ENCODE results near the gene CTXND1. TPM values are rescaled to one million over a fixed set of nuclear protein-coding genes. Genes with fewer than 3 reads are reported as not detected.

The CTXND1 gene
- total RNA-seq, 1 experiment from 2014 or later: 0.04 TPM

DNA sequence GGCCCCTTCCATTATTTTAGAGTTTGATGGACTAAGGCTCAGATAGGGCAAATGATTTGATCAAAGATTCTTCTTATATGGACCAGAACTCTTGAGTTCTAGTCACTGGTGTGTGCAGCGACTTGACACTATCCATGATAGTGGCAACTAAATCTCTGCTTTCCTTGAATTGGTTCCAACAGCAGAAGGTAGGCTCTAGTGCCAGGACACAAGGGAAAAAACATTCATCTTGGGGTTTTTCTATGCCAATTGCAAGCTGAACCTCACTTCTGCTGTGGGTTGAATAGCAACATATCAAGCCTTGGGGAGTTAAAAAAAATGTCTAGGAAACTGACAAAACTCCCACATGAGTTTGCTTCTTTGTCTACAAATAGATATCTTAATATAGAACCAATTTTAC lies 35.1 kb downstream of the CTXND1 start:
- no peak for ATAC-seq
- H3K36me3 Mint-ChIP-seq: no peaks in the 10 kb centered on the region; the same call in 1 of the 2 replicates
- DNase-seq (ENCODE audit: low spot score): no peak
- no peaks in the 10 kb centered on the region for H3K4me1 Mint-ChIP-seq
- POLR2A ChIA-PET: no interaction called here
- H3K9me3 Mint-ChIP-seq: peaks cover 15% of the 10 kb centered on the region
- no peak overlapping the region for H3K4me3 Mint-ChIP-seq
- no peak for TF ChIP-seq GTF2I (CRISPR knock-in tag; conservative IDR thresholded peaks at IDR 0.05)
- TF ChIP-seq NFE2L1 (CRISPR knock-in tag; IDR thresholded peaks at IDR 0.05): no peak
- TF ChIP-seq CREM (CRISPR knock-in tag; IDR thresholded peaks at IDR 0.05): no peak
- TF ChIP-seq, protein P1, sequence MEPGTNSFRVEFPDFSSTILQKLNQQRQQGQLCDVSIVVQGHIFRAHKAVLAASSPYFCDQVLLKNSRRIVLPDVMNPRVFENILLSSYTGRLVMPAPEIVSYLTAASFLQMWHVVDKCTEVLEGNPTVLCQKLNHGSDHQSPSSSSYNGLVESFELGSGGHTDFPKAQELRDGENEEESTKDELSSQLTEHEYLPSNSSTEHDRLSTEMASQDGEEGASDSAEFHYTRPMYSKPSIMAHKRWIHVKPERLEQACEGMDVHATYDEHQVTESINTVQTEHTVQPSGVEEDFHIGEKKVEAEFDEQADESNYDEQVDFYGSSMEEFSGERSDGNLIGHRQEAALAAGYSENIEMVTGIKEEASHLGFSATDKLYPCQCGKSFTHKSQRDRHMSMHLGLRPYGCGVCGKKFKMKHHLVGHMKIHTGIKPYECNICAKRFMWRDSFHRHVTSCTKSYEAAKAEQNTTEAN (CRISPR knock-in tag; IDR thresholded peaks at IDR 0.05): no peak
- TF ChIP-seq MXD4 (CRISPR knock-in tag; IDR thresholded peaks at IDR 0.05; ENCODE audit: borderline replicate concordance): no peak
- no peak for TF ChIP-seq SP1 (CRISPR knock-in tag; conservative IDR thresholded peaks at IDR 0.05)
- TF ChIP-seq, protein P2, sequence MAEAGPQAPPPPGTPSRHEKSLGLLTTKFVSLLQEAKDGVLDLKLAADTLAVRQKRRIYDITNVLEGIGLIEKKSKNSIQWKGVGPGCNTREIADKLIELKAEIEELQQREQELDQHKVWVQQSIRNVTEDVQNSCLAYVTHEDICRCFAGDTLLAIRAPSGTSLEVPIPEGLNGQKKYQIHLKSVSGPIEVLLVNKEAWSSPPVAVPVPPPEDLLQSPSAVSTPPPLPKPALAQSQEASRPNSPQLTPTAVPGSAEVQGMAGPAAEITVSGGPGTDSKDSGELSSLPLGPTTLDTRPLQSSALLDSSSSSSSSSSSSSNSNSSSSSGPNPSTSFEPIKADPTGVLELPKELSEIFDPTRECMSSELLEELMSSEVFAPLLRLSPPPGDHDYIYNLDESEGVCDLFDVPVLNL (CRISPR knock-in tag; IDR thresholded peaks at IDR 0.05; ENCODE audit: borderline replicate concordance, low read depth): no peak
- no peak for TF ChIP-seq ESRRA (CRISPR knock-in tag; IDR thresholded peaks at IDR 0.05; ENCODE audit: borderline replicate concordance)
- TF ChIP-seq NR2C2 (CRISPR knock-in tag; IDR thresholded peaks at IDR 0.05): no peak
- TF ChIP-seq, protein P3, sequence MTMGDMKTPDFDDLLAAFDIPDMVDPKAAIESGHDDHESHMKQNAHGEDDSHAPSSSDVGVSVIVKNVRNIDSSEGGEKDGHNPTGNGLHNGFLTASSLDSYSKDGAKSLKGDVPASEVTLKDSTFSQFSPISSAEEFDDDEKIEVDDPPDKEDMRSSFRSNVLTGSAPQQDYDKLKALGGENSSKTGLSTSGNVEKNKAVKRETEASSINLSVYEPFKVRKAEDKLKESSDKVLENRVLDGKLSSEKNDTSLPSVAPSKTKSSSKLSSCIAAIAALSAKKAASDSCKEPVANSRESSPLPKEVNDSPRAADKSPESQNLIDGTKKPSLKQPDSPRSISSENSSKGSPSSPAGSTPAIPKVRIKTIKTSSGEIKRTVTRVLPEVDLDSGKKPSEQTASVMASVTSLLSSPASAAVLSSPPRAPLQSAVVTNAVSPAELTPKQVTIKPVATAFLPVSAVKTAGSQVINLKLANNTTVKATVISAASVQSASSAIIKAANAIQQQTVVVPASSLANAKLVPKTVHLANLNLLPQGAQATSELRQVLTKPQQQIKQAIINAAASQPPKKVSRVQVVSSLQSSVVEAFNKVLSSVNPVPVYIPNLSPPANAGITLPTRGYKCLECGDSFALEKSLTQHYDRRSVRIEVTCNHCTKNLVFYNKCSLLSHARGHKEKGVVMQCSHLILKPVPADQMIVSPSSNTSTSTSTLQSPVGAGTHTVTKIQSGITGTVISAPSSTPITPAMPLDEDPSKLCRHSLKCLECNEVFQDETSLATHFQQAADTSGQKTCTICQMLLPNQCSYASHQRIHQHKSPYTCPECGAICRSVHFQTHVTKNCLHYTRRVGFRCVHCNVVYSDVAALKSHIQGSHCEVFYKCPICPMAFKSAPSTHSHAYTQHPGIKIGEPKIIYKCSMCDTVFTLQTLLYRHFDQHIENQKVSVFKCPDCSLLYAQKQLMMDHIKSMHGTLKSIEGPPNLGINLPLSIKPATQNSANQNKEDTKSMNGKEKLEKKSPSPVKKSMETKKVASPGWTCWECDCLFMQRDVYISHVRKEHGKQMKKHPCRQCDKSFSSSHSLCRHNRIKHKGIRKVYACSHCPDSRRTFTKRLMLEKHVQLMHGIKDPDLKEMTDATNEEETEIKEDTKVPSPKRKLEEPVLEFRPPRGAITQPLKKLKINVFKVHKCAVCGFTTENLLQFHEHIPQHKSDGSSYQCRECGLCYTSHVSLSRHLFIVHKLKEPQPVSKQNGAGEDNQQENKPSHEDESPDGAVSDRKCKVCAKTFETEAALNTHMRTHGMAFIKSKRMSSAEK (CRISPR knock-in tag; IDR thresholded peaks at IDR 0.05; ENCODE audit: borderline replicate concordance): no peak
- TF ChIP-seq, protein P4, sequence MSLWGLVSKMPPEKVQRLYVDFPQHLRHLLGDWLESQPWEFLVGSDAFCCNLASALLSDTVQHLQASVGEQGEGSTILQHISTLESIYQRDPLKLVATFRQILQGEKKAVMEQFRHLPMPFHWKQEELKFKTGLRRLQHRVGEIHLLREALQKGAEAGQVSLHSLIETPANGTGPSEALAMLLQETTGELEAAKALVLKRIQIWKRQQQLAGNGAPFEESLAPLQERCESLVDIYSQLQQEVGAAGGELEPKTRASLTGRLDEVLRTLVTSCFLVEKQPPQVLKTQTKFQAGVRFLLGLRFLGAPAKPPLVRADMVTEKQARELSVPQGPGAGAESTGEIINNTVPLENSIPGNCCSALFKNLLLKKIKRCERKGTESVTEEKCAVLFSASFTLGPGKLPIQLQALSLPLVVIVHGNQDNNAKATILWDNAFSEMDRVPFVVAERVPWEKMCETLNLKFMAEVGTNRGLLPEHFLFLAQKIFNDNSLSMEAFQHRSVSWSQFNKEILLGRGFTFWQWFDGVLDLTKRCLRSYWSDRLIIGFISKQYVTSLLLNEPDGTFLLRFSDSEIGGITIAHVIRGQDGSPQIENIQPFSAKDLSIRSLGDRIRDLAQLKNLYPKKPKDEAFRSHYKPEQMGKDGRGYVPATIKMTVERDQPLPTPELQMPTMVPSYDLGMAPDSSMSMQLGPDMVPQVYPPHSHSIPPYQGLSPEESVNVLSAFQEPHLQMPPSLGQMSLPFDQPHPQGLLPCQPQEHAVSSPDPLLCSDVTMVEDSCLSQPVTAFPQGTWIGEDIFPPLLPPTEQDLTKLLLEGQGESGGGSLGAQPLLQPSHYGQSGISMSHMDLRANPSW (CRISPR knock-in tag; conservative IDR thresholded peaks at IDR 0.05; ENCODE audit: low read depth): no peak
- no peak for TF ChIP-seq ZNF416 (CRISPR knock-in tag; IDR thresholded peaks at IDR 0.05)
- no peak for TF ChIP-seq ZNF232 (CRISPR knock-in tag; IDR thresholded peaks at IDR 0.05)
- TF ChIP-seq FOXJ3 (CRISPR knock-in tag; IDR thresholded peaks at IDR 0.05; ENCODE audit: borderline replicate concordance): no peak
- TF ChIP-seq, protein P5, sequence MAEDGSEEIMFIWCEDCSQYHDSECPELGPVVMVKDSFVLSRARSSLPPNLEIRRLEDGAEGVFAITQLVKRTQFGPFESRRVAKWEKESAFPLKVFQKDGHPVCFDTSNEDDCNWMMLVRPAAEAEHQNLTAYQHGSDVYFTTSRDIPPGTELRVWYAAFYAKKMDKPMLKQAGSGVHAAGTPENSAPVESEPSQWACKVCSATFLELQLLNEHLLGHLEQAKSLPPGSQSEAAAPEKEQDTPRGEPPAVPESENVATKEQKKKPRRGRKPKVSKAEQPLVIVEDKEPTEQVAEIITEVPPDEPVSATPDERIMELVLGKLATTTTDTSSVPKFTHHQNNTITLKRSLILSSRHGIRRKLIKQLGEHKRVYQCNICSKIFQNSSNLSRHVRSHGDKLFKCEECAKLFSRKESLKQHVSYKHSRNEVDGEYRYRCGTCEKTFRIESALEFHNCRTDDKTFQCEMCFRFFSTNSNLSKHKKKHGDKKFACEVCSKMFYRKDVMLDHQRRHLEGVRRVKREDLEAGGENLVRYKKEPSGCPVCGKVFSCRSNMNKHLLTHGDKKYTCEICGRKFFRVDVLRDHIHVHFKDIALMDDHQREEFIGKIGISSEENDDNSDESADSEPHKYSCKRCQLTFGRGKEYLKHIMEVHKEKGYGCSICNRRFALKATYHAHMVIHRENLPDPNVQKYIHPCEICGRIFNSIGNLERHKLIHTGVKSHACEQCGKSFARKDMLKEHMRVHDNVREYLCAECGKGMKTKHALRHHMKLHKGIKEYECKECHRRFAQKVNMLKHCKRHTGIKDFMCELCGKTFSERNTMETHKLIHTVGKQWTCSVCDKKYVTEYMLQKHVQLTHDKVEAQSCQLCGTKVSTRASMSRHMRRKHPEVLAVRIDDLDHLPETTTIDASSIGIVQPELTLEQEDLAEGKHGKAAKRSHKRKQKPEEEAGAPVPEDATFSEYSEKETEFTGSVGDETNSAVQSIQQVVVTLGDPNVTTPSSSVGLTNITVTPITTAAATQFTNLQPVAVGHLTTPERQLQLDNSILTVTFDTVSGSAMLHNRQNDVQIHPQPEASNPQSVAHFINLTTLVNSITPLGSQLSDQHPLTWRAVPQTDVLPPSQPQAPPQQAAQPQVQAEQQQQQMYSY (CRISPR knock-in tag; IDR thresholded peaks at IDR 0.05): no peak
- no peak for TF ChIP-seq TP53 (CRISPR knock-in tag; IDR thresholded peaks at IDR 0.05)
- TF ChIP-seq, protein P6, sequence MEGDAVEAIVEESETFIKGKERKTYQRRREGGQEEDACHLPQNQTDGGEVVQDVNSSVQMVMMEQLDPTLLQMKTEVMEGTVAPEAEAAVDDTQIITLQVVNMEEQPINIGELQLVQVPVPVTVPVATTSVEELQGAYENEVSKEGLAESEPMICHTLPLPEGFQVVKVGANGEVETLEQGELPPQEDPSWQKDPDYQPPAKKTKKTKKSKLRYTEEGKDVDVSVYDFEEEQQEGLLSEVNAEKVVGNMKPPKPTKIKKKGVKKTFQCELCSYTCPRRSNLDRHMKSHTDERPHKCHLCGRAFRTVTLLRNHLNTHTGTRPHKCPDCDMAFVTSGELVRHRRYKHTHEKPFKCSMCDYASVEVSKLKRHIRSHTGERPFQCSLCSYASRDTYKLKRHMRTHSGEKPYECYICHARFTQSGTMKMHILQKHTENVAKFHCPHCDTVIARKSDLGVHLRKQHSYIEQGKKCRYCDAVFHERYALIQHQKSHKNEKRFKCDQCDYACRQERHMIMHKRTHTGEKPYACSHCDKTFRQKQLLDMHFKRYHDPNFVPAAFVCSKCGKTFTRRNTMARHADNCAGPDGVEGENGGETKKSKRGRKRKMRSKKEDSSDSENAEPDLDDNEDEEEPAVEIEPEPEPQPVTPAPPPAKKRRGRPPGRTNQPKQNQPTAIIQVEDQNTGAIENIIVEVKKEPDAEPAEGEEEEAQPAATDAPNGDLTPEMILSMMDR (IDR thresholded peaks at IDR 0.05): no peak
- TF ChIP-seq, protein P7, sequence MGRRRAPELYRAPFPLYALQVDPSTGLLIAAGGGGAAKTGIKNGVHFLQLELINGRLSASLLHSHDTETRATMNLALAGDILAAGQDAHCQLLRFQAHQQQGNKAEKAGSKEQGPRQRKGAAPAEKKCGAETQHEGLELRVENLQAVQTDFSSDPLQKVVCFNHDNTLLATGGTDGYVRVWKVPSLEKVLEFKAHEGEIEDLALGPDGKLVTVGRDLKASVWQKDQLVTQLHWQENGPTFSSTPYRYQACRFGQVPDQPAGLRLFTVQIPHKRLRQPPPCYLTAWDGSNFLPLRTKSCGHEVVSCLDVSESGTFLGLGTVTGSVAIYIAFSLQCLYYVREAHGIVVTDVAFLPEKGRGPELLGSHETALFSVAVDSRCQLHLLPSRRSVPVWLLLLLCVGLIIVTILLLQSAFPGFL (CRISPR knock-in tag; IDR thresholded peaks at IDR 0.05; ENCODE audit: borderline replicate concordance): no peak
- TF ChIP-seq, protein P8, sequence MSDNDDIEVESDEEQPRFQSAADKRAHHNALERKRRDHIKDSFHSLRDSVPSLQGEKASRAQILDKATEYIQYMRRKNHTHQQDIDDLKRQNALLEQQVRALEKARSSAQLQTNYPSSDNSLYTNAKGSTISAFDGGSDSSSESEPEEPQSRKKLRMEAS (CRISPR knock-in tag; IDR thresholded peaks at IDR 0.05): no peak
- CTCF ChIA-PET: no interaction called here
- H3K27me3 Mint-ChIP-seq (ENCODE audit: low read depth): no peaks in the 10 kb centered on the region
- no peak overlapping the region for H3K27ac Mint-ChIP-seq

Data from WTC11 (cell line).